Activated CD4-positive, alpha-beta T cell treated with anti-CD3 and anti-CD28 coated beads, Interleukin-2, amount 50 U/mL, for 24 hours (primary cell): ENCODE measurements around the gene COL6A5.
"Not testable (repeated sequence)": the region's sequence is repeated elsewhere in the genome, so short reads cannot be mapped to it uniquely, and the experiment has no call there.

Source experiments
- DNase-seq, 2 donors: peaks; one replicate each; pipeline ENCODE4 v3.0.0-alpha.2; 2020; ENCODE audit warnings: low read depth in 1 of 2, low spot score in 1 of 2

COL6A5 gene

GRCh38 chr3:130345487-130346079 is at the start of gene COL6A5:
Gene COL6A5, plus strand, starts transcription at chr3:130345672. Its CDS starts 27,967 bp downstream, at chr3:130373639.
- DNase-seq: no peak

- no peak for DNase-seq
Measured at GRCh38 chr3:130299531-130299930, 45.9 kb upstream of the COL6A5 start.

- no peak for DNase-seq
Measured at GRCh38 chr3:130300888-130301287, 44.6 kb upstream of the COL6A5 start.

GRCh38 chr3:130310109-130310508 is 35.4 kb upstream of the COL6A5 start:
- no peak for DNase-seq

- DNase-seq: no peak
Measured at GRCh38 chr3:130312374-130312773, 33.1 kb upstream of the COL6A5 start.

- DNase-seq: no peak
Measured at GRCh38 chr3:130316169-130316568, 29.3 kb upstream of the COL6A5 start.

GRCh38 chr3:130323503-130323902 is 22.0 kb upstream of the COL6A5 start:
- no peak for DNase-seq

GRCh38 chr3:130340766-130341165 is 4.7 kb upstream of the COL6A5 start:
- no peak for DNase-seq

GRCh38 chr3:130341388-130341787 is 4.1 kb upstream of the COL6A5 start:
- no peak for DNase-seq

GRCh38 chr3:130341882-130342281 is 3.6 kb upstream of the COL6A5 start:
- DNase-seq: no peak

GRCh38 chr3:130342821-130343661 is 2.4 kb upstream of the COL6A5 start:
- no peak for DNase-seq

GRCh38 chr3:130348258-130348657 is 2.8 kb downstream of the COL6A5 start:
- DNase-seq: not testable (repeated sequence)

- no peak for DNase-seq
Measured at GRCh38 chr3:130354430-130354829, 9.0 kb downstream of the COL6A5 start.

GRCh38 chr3:130374033-130374432 is 28.6 kb downstream of the COL6A5 start:
- no peak for DNase-seq

- DNase-seq: no peak
Measured at GRCh38 chr3:130374908-130375307, 29.4 kb downstream of the COL6A5 start.

- no peak for DNase-seq
Measured at GRCh38 chr3:130377960-130378676, 32.6 kb downstream of the COL6A5 start.

- DNase-seq: no peak
Measured at GRCh38 chr3:130378677-130379191, 33.3 kb downstream of the COL6A5 start.

- DNase-seq: no peak
Measured at GRCh38 chr3:130379274-130379673, 33.8 kb downstream of the COL6A5 start.

GRCh38 chr3:130380398-130380797 is 34.9 kb downstream of the COL6A5 start:
- DNase-seq: no peak

GRCh38 chr3:130383424-130383823 is 38.0 kb downstream of the COL6A5 start:
- no peak for DNase-seq

GRCh38 chr3:130384476-130385025 is 39.1 kb downstream of the COL6A5 start:
- DNase-seq: no peak
